ENCODE data around the gene ZMYM3.

Gene ZMYM3

GRCh38 chrX:71199252-71200008 lies 54.5 kb downstream of the ZMYM3 start:
- H3K9me3 ChIP-seq (replicated peaks; ENCODE audit: low read length): no peaks in the 10 kb centered on the region
- no peak overlapping the region for H3K4me3 ChIP-seq (ENCODE audit: low read length)
- no peak overlapping the region for H3K4me2 ChIP-seq (ENCODE audit: low read length)
- no peaks in the 10 kb centered on the region for H3K36me3 ChIP-seq (ENCODE audit: insufficient read depth, low read length)
- H3K4me1 ChIP-seq (ENCODE audit: control insufficient read depth, insufficient read depth, low read length): no peaks in the 10 kb centered on the region
- no peak overlapping the region for H3K9ac ChIP-seq (ENCODE audit: low read depth, low read length)
- H3K27me3 ChIP-seq (ENCODE audit: control insufficient read depth, insufficient read depth, low read length): no peaks in the 10 kb centered on the region

- Histone ChIP-seq H3K4me3 (ENCODE audit: low read length) (no peak overlapping the region), H3K9ac (ENCODE audit: low read depth, low read length) (no peak overlapping the region), H3K4me1 (ENCODE audit: control insufficient read depth, insufficient read depth, low read length) (no peaks in the 10 kb centered on the region)
These were observed 55.9 kb downstream of the ZMYM3 start for GRCh38 chrX:71198066-71198465.

GRCh38 chrX:71195964-71196649 lies 57.8 kb downstream of the ZMYM3 start:
- Histone ChIP-seq H3K4me3 (ENCODE audit: low read length) (no peak overlapping the region), H3K9ac (ENCODE audit: low read depth, low read length) (no peak overlapping the region), H3K36me3 (ENCODE audit: insufficient read depth, low read length) (no peaks in the 10 kb centered on the region), H3K27me3 (ENCODE audit: control insufficient read depth, insufficient read depth, low read length) (no peaks in the 10 kb centered on the region), H3K4me2 (ENCODE audit: low read length) (no peak overlapping the region), H3K9me3 (replicated peaks; ENCODE audit: low read length) (no peaks in the 10 kb centered on the region), H3K4me1 (ENCODE audit: control insufficient read depth, insufficient read depth, low read length) (no peaks in the 10 kb centered on the region)

More at GRCh38 chrX:71198066-71198465, 55.9 kb downstream of the ZMYM3 start:
- H3K27me3 ChIP-seq (ENCODE audit: control insufficient read depth, insufficient read depth, low read length): no peaks in the 10 kb centered on the region
- H3K36me3 ChIP-seq (ENCODE audit: insufficient read depth, low read length): no peaks in the 10 kb centered on the region
- no peak overlapping the region for H3K4me2 ChIP-seq (ENCODE audit: low read length)
- no peaks in the 10 kb centered on the region for H3K9me3 ChIP-seq (replicated peaks; ENCODE audit: low read length)

GRCh38 chrX:71191248-71191647 lies 62.7 kb downstream of the ZMYM3 start:
- Histone ChIP-seq H3K4me2 (ENCODE audit: low read length) (no peak overlapping the region), H3K4me1 (ENCODE audit: control insufficient read depth, insufficient read depth, low read length) (no peaks in the 10 kb centered on the region), H3K9ac (ENCODE audit: low read depth, low read length) (no peak overlapping the region), H3K9me3 (replicated peaks; ENCODE audit: low read length) (no peaks in the 10 kb centered on the region), H3K27me3 (ENCODE audit: control insufficient read depth, insufficient read depth, low read length) (no peaks in the 10 kb centered on the region), H3K4me3 (ENCODE audit: low read length) (no peak overlapping the region), H3K36me3 (ENCODE audit: insufficient read depth, low read length) (no peaks in the 10 kb centered on the region)
